Neural progenitor cell (in vitro differentiated cells): Measurements from ENCODE around the gene CDR2L. TPM values are rescaled to one million over a fixed set of nuclear protein-coding genes. Genes with fewer than 3 reads are reported as not detected.

Experiments used
- DNase-seq: peaks from one replicate; pipeline ENCODE4 v3.0.0-alpha.2; 2016; ENCODE audit warnings: low spot score
- H2AFZ ChIP-seq: fragments of 200-600 bp; sonication (generic); replicated peaks from 2 replicates; pipeline ENCODE4 v1.6.1; 2016; ENCODE audit warnings: antibody characterized with exemption
- H3F3A ChIP-seq: fragments of 200-600 bp; sonication (generic); 2 replicates; pipeline ENCODE4 v1.6.1; 2016; ENCODE audit warnings: antibody characterized with exemption, low read depth
- H3K27ac ChIP-seq: fragments of 200-600 bp; sonication (generic); 2 replicates; pipeline ENCODE4 v1.5.1; 2016; ENCODE audit warnings: mild to moderate bottlenecking
- H3K27me3 ChIP-seq: fragments of 200-600 bp; sonication (generic); 2 replicates; pipeline ENCODE4 v1.6.1; 2016; ENCODE audit warnings: mild to moderate bottlenecking, moderate library complexity
- H3K36me3 ChIP-seq: fragments of 200-600 bp; sonication (generic); 2 replicates; pipeline ENCODE4 v1.5.1; 2016
- H3K4me1 ChIP-seq: fragments of 200-600 bp; sonication (generic); 2 replicates; pipeline ENCODE4 v1.6.1; 2016; ENCODE audit warnings: mixed run types
- H3K4me2 ChIP-seq: fragments of 200-600 bp; sonication (generic); 2 replicates; pipeline ENCODE4 v1.6.1; 2016
- H3K4me3 ChIP-seq: fragments of 200-600 bp; sonication (generic); 2 replicates; pipeline ENCODE4 v1.5.1; 2016
- H3K79me2 ChIP-seq: fragments of 200-600 bp; sonication (generic); 2 replicates; pipeline ENCODE4 v1.6.1; 2016; ENCODE audit warnings: low read depth
- H3K9ac ChIP-seq: fragments of 200-600 bp; sonication (generic); 2 replicates; pipeline ENCODE4 v1.6.1; 2016
- H3K9me3 ChIP-seq: fragments of 200-600 bp; sonication (generic); 2 replicates; pipeline ENCODE4 v1.5.1; 2016; ENCODE audit warnings: low read depth
- H4K20me1 ChIP-seq: fragments of 200-600 bp; sonication (generic); 2 replicates; pipeline ENCODE4 v1.6.1; 2016; ENCODE audit warnings: low read depth
- H3K27ac Mint-ChIP-seq: 3 replicates; pipeline ENCODE4 v1.8.0; 2021; ENCODE audit warnings: mixed read lengths
- H3K27me3 Mint-ChIP-seq: 2 replicates; pipeline ENCODE4 v1.8.0; 2022; ENCODE audit warnings: low read depth, mild to moderate bottlenecking, inconsistent platforms, moderate library complexity, mixed read lengths; ENCODE audit not compliant: insufficient read depth
- H3K36me3 Mint-ChIP-seq: 3 replicates; pipeline ENCODE4 v1.8.0; 2021; ENCODE audit warnings: mixed read lengths
- H3K4me1 Mint-ChIP-seq: 3 replicates; pipeline ENCODE4 v1.8.0; 2021; ENCODE audit warnings: mixed read lengths
- H3K4me3 Mint-ChIP-seq: 3 replicates; pipeline ENCODE4 v1.8.0; 2021; ENCODE audit warnings: mild to moderate bottlenecking, moderate library complexity, mixed read lengths
- H3K9me3 Mint-ChIP-seq: 3 replicates; pipeline ENCODE4 v1.8.0; 2020; ENCODE audit warnings: mixed read lengths
- EZH2 ChIP-seq: fragments of 200-600 bp; sonication (generic); IDR thresholded peaks from 2 replicates; pipeline ENCODE4 v1.6.1; 2017; ENCODE audit warnings: antibody characterized with exemption, mild to moderate bottlenecking, moderate library complexity
- EZH2phosphoT487 ChIP-seq: fragments of 200-600 bp; sonication (generic); IDR thresholded peaks from 2 replicates; pipeline ENCODE4 v1.6.1; 2017; ENCODE audit warnings: antibody characterized with exemption
- total RNA-seq: library from RNA; depleted of rRNA; stranded (reverse); fragments of >200 nt; gene quantifications from 2 replicates; pipeline ENCODE4 v1.2.3, GENCODE V29; 2015; ENCODE audit warnings: low replicate concordance
- TF ChIP-seq, protein P1 (sequence below): fragments of 200-600 bp; sonication (generic); IDR thresholded peaks from 2 replicates; pipeline ENCODE4 v1.5.1; 2017; ENCODE audit warnings: antibody characterized with exemption, mild to moderate bottlenecking

CDR2L gene
- total RNA-seq, 1 donor from 2014 or later = 4.0 TPM

DNA sequence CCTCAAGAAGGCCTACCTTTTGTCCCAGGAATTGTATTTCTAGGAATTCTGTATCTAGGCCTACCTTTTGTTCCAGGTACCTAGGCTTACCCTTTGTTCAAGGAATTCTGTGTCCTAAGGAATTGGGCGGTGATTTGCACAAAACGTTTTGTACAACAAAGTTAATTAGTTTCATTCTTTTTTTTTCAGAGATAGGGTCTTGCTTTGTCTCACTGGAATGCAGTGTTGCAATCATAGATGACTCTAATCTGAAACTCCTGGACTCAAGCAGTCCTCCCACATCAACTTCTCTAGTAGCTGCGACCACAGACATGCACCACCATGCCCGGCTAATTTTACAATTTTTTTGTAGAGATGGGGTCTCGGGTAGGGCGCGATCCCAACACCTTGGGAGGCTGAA lies 7.0 kb downstream of the CDR2L start:
- Mint-ChIP-seq H3K27ac (no peak overlapping the region), H3K9me3 (no peaks in the 10 kb centered on the region), H3K4me1 (peaks cover 3% of the 10 kb centered on the region), H3K4me3 (no peak overlapping the region), H3K36me3 (peaks cover 5% of the 10 kb centered on the region), H3K27me3 (peaks cover 3% of the 10 kb centered on the region)
- Histone ChIP-seq H3K9ac (no peak overlapping the region), H3K27me3 (no peaks in the 10 kb centered on the region), H3K79me2 (peaks cover 14% of the 10 kb centered on the region), H4K20me1 (peaks cover 11% of the 10 kb centered on the region), H3K9me3 (no peaks in the 10 kb centered on the region), H3F3A (no peaks in the 10 kb centered on the region), H3K4me3 (no peak overlapping the region), H3K36me3 (no peaks in the 10 kb centered on the region), H3K4me2 (no peak overlapping the region), H2AFZ (no peak overlapping the region), H3K27ac (no peak overlapping the region), H3K4me1 (no peaks in the 10 kb centered on the region)
- no peak for DNase-seq
- TF ChIP-seq, protein P1, sequence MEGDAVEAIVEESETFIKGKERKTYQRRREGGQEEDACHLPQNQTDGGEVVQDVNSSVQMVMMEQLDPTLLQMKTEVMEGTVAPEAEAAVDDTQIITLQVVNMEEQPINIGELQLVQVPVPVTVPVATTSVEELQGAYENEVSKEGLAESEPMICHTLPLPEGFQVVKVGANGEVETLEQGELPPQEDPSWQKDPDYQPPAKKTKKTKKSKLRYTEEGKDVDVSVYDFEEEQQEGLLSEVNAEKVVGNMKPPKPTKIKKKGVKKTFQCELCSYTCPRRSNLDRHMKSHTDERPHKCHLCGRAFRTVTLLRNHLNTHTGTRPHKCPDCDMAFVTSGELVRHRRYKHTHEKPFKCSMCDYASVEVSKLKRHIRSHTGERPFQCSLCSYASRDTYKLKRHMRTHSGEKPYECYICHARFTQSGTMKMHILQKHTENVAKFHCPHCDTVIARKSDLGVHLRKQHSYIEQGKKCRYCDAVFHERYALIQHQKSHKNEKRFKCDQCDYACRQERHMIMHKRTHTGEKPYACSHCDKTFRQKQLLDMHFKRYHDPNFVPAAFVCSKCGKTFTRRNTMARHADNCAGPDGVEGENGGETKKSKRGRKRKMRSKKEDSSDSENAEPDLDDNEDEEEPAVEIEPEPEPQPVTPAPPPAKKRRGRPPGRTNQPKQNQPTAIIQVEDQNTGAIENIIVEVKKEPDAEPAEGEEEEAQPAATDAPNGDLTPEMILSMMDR = no peak
- TF ChIP-seq EZH2 (no peak), EZH2phosphoT487 (no peak)

DNA sequence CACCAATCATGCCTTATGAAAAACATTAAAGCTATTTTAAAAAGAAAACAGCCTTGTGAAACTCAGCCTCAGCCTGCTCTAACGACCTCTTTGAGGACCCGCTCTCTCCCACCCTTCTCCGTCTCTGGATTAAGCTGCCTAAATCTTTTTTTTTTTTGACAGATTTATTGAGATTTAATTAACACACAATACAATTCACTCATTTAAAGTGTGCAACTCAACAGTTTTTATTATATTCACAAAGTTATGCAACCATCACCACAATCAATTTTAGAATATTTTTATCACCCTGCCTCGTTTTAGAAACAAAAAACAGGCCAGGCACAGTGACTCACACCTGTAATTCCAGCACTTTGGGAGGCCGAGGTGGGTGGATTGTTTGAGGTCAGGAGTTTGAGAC lies 8.4 kb downstream of the CDR2L start:
- H3K4me1 Mint-ChIP-seq = no peaks in the 10 kb centered on the region

DNA sequence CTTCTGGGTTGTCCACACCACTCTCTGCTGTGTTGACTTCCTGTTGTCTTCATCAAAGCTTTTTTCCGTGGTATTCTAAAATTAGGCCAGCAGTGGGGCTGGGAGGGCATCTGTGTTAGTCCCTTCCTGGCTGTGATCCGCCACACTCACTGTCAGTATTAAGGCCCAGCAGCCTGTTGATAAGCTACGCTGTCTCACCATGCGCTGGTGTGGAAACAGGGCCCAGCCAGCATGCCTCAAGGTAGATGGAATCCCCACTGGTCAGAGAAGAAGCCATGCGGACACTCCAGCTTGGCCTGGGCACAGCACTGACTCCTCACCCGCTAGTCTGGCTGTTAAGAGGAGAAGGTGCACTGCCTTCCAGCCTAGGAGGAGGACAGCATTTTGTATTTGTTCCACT lies 11.4 kb downstream of the CDR2L start:
- Histone ChIP-seq H3K27me3 (no peaks in the 10 kb centered on the region), H2AFZ (no peak overlapping the region), H3F3A (no peaks in the 10 kb centered on the region), H4K20me1 (no peaks in the 10 kb centered on the region), H3K4me3 (no peak overlapping the region), H3K79me2 (no peaks in the 10 kb centered on the region), H3K4me1 (no peaks in the 10 kb centered on the region), H3K9me3 (no peaks in the 10 kb centered on the region), H3K9ac (no peak overlapping the region), H3K4me2 (no peak overlapping the region), H3K27ac (no peak overlapping the region), H3K36me3 (no peaks in the 10 kb centered on the region)
- no peak overlapping the region for H3K27ac Mint-ChIP-seq
- H3K4me3 Mint-ChIP-seq = no peak overlapping the region
- H3K36me3 Mint-ChIP-seq = peaks cover 10% of the 10 kb centered on the region
- TF ChIP-seq EZH2phosphoT487 = no peak
- no peak for TF ChIP-seq EZH2
- TF ChIP-seq, protein P1 = no peak
- no peaks in the 10 kb centered on the region for H3K9me3 Mint-ChIP-seq
- no peak for DNase-seq
- peaks cover 2% of the 10 kb centered on the region for H3K27me3 Mint-ChIP-seq
- no peaks in the 10 kb centered on the region for H3K4me1 Mint-ChIP-seq

More for the DNA sequence above, 8.4 kb downstream of the CDR2L start:
- DNase-seq = no peak
- Histone ChIP-seq H3K9me3 (no peaks in the 10 kb centered on the region), H3K4me1 (no peaks in the 10 kb centered on the region), H3K27me3 (no peaks in the 10 kb centered on the region), H3K27ac (no peak overlapping the region), H3F3A (no peaks in the 10 kb centered on the region), H3K9ac (no peak overlapping the region), H2AFZ (no peak overlapping the region), H3K79me2 (peaks cover under 1% of the 10 kb centered on the region), H3K36me3 (no peaks in the 10 kb centered on the region), H3K4me3 (no peak overlapping the region), H4K20me1 (peaks cover 6% of the 10 kb centered on the region), H3K4me2 (no peak overlapping the region)
- H3K27ac Mint-ChIP-seq = no peak overlapping the region
- TF ChIP-seq, protein P1 = no peak
- no peak for TF ChIP-seq EZH2
- H3K9me3 Mint-ChIP-seq = no peaks in the 10 kb centered on the region
- peaks cover 3% of the 10 kb centered on the region for H3K27me3 Mint-ChIP-seq
- peaks cover 5% of the 10 kb centered on the region for H3K36me3 Mint-ChIP-seq
- H3K4me3 Mint-ChIP-seq = no peak overlapping the region
